HepG2 (cell line): ENCODE data around the gene B3GALNT2. TPM values are rescaled to one million over a fixed set of nuclear protein-coding genes. Genes with fewer than 3 reads are reported as not detected.

Experiments
- ATAC-seq: fragments of 200-7000 bp; cut with Tn5 transposase; 3 replicates; pipeline ENCODE4 v1.9.1; 2020; ENCODE audit warnings: mild to moderate bottlenecking, moderate library complexity
- BruUV-seq: library from RNA; stranded (reverse); fragments of 400-500 nt; replicated peaks from 2 replicates; lab custom pipeline; 2021; lab: Mats Ljungman, UMichigan
- CTCF ChIA-PET: fragments of 300-600 bp; formaldehyde crosslinking; extraction: SDS; loops from one replicate; lab custom pipeline; 2021; ENCODE audit warnings: low total read pairs, inconsistent platforms, low intra/inter-chr PET ratio; lab: Yijun Ruan, JAX
- POLR2A ChIA-PET: fragments of 350-600 bp; sonication (Branson Sonifier 250); formaldehyde crosslinking; loops from one replicate; lab custom pipeline; 2020; ENCODE audit warnings: antibody characterized with exemption, inconsistent platforms; lab: Yijun Ruan, JAX
- DNase-seq: peaks from one replicate; pipeline ENCODE4 v3.0.0-alpha.2; 2015; ENCODE audit warnings: low spot score
- FAIRE-seq: peaks from 3 replicates; lab custom pipeline; 2011; peaks lifted over from hg19 to GRCh38; lab: Jason Lieb, UNC
- H2AFZ ChIP-seq: one replicate; pipeline ENCODE4 v1.6.1; 2011; ENCODE audit warnings: low read length, inconsistent platforms
- H3K27ac ChIP-seq: fragments of 300-600 bp; 3 replicates; pipeline ENCODE4 v1.8.0; 2011; ENCODE audit warnings: mixed run types, mild to moderate bottlenecking, mixed read lengths, low read length, inconsistent platforms; ENCODE audit not compliant: insufficient read depth; ENCODE audit errors: extremely low read length
- H3K27me3 ChIP-seq, 2 experiments: fragments of 200-600 bp in 1 of 2; 2 replicates in 1 of 2; 3 replicates in 1 of 2; pipeline versions ENCODE4 v1.6.0 to v1.8.0; 2011; ENCODE audit warnings: low read length in 2 of 2, mild to moderate bottlenecking in 2 of 2, moderate library complexity in 2 of 2, inconsistent platforms in 1 of 2; ENCODE audit not compliant: insufficient read depth in 2 of 2, control insufficient read depth in 1 of 2
- H3K36me3 ChIP-seq, 2 experiments: fragments of 200-600 bp in 1 of 2; replicated peaks in 1 of 2; 2 replicates in 1 of 2; 3 replicates in 1 of 2; pipeline versions ENCODE4 v1.5.1 to v1.8.0; 2011; ENCODE audit warnings: low read length in 2 of 2, inconsistent platforms in 1 of 2; ENCODE audit not compliant: insufficient read depth in 2 of 2, control insufficient read depth in 1 of 2
- H3K4me1 ChIP-seq: 2 replicates; pipeline ENCODE4 v1.5.1; 2012; ENCODE audit warnings: low read length, inconsistent platforms; ENCODE audit not compliant: insufficient read depth
- H3K4me2 ChIP-seq: 2 replicates; pipeline ENCODE4 v1.6.0; 2011; ENCODE audit warnings: low read depth, low read length, inconsistent platforms
- H3K4me3 ChIP-seq, 3 experiments: fragments of 200-600 bp in 1 of 3; sonication (generic), shearing (Covaris generic) in 1 of 3; replicated peaks in 1 of 3; 2 replicates each; pipeline ENCODE4 v1.5.1; 2011 to 2016; ENCODE audit warnings: low read length in 3 of 3, inconsistent platforms in 2 of 3, low read depth in 2 of 3, mild to moderate bottlenecking in 2 of 3, control low read depth in 1 of 3, mixed read lengths in 1 of 3; ENCODE audit not compliant: insufficient read depth in 1 of 3
- H3K79me2 ChIP-seq: one replicate; pipeline ENCODE4 v1.6.1; 2011; ENCODE audit warnings: low read length, inconsistent platforms; ENCODE audit not compliant: insufficient read depth
- H3K9ac ChIP-seq: 2 replicates; pipeline ENCODE4 v1.6.0; 2011; ENCODE audit warnings: mild to moderate bottlenecking, low read depth, low read length, inconsistent platforms; ENCODE audit not compliant: insufficient read depth
- H3K9me3 ChIP-seq: 2 replicates; pipeline ENCODE4 v1.5.1; 2012; ENCODE audit warnings: mild to moderate bottlenecking, low read length
- H4K20me1 ChIP-seq: 2 replicates; pipeline ENCODE4 v1.6.0; 2011; ENCODE audit warnings: inconsistent platforms, mild to moderate bottlenecking, low read length, moderate library complexity; ENCODE audit not compliant: insufficient read depth
- AKAP8 ChIP-seq: sonication (generic); formaldehyde crosslinking; IDR thresholded peaks from 2 replicates; pipeline ENCODE4 v1.5.1; 2020; ENCODE audit warnings: mild to moderate bottlenecking, missing genetic modification reagents
- MAZ ChIP-seq, 2 experiments: sonication (generic) in 1 of 2; formaldehyde crosslinking in 1 of 2; IDR thresholded peaks; 2 replicates each; pipeline versions ENCODE4 v1.5.0 to v1.6.1; 2012 to 2020; ENCODE audit warnings: low read depth in 2 of 2, mild to moderate bottlenecking in 2 of 2, borderline replicate concordance in 1 of 2, improper control_type of control experiment in 1 of 2, low read length in 1 of 2, missing genetic modification reagents in 1 of 2, moderate library complexity in 1 of 2
- MLLT10 ChIP-seq: sonication (generic); formaldehyde crosslinking; IDR thresholded peaks from 2 replicates; pipeline ENCODE4 v1.4.0; 2020; ENCODE audit warnings: missing genetic modification reagents
- PAF1 ChIP-seq: IDR thresholded peaks from 2 replicates; pipeline ENCODE4 v1.6.1; 2016; ENCODE audit warnings: missing genetic modification reagents, missing compliant biosample characterization
- ZNF343 ChIP-seq: sonication (generic); formaldehyde crosslinking; IDR thresholded peaks from 2 replicates; pipeline ENCODE4 v1.4.0; 2020; ENCODE audit warnings: mild to moderate bottlenecking, missing genetic modification reagents
- ZNF468 ChIP-seq: sonication (generic); formaldehyde crosslinking; IDR thresholded peaks from 2 replicates; pipeline ENCODE4 v1.8.0; 2022; ENCODE audit warnings: mild to moderate bottlenecking, moderate library complexity, missing genetic modification reagents
- ZNF709 ChIP-seq: sonication (generic); formaldehyde crosslinking; IDR thresholded peaks from 2 replicates; pipeline ENCODE4 v1.5.0; 2020; ENCODE audit warnings: mild to moderate bottlenecking, missing genetic modification reagents
- WGBS: methylation state at CpG from one replicate; pipeline ENCODE4 v1.1.6; 2017; ENCODE audit warnings: low lambda C conversion rate; 5-methylcytosine and 5-hydroxymethylcytosine counted together
- in situ Hi-C: cut with HindIII; loops from 2 replicates; pipeline ENCODE4 v1.10.0; 2017; ENCODE audit warnings: low pct_unique_long_range_greater_than_20kb; ENCODE audit not compliant: extremely low pct_ligation_motif_present
- intact Hi-C: fragments of 100-400 bp; cut with micrococcal nuclease; formaldehyde crosslinking; loops from one replicate; pipeline ENCODE4 v1.10.0; 2022; ENCODE audit not compliant: unreplicated experiment
- polyA plus RNA-seq, 8 experiments: library from polyadenylated mRNA; depleted of rRNA in 3 of 8; stranded (reverse) in 7 of 8; unstranded in 1 of 8; fragments of >200 nt; fragmentation: Illumina TruSeq in 4 of 8; extraction: Trizol in 4 of 8; gene quantifications; 2 replicates each; pipeline versions ENCODE4 v1.2.1 to v1.2.3, GENCODE V29; 2011 to 2016; ENCODE audit warnings: low read depth in 4 of 8, missing spikeins in 1 of 8, mixed read lengths in 1 of 8; ENCODE audit not compliant: insufficient read depth in 1 of 8
- total RNA-seq, 5 experiments: library from RNA; depleted of rRNA; stranded (reverse); fragments of >200 nt; fragmentation: Illumina TruSeq; extraction: Trizol; gene quantifications; 2 replicates each; pipeline ENCODE4 v1.2.3, GENCODE V29; 2016; ENCODE audit warnings: low read depth in 1 of 5
- TF ChIP-seq, protein P1 (sequence below): sonication (generic); formaldehyde crosslinking; IDR thresholded peaks from 2 replicates; pipeline ENCODE4 v1.9.0; 2021; ENCODE audit warnings: missing genetic modification reagents, mild to moderate bottlenecking, borderline replicate concordance
- TF ChIP-seq, protein P2 (sequence below): sonication (generic); formaldehyde crosslinking; IDR thresholded peaks from 2 replicates; pipeline ENCODE4 v1.4.0; 2020; ENCODE audit warnings: mild to moderate bottlenecking, missing genetic modification reagents
- TF ChIP-seq, protein P3 (sequence below): sonication (generic); formaldehyde crosslinking; IDR thresholded peaks from 2 replicates; pipeline ENCODE4 v1.4.0; 2020; ENCODE audit warnings: missing genetic modification reagents; ENCODE audit errors: not compliant biosample characterization
- TF ChIP-seq, protein P4 (sequence below): sonication (generic); formaldehyde crosslinking; IDR thresholded peaks from 2 replicates; pipeline ENCODE4 v1.5.0; 2020; ENCODE audit warnings: mild to moderate bottlenecking, low read depth, missing genetic modification reagents, borderline replicate concordance

B3GALNT2 gene
- total and polyA plus RNA-seq, 2 of the 13 experiments (the other 11 are each of a cell fraction or from before 2014, with no cell fraction given) = 16.5 to 28.9 TPM

DNA sequence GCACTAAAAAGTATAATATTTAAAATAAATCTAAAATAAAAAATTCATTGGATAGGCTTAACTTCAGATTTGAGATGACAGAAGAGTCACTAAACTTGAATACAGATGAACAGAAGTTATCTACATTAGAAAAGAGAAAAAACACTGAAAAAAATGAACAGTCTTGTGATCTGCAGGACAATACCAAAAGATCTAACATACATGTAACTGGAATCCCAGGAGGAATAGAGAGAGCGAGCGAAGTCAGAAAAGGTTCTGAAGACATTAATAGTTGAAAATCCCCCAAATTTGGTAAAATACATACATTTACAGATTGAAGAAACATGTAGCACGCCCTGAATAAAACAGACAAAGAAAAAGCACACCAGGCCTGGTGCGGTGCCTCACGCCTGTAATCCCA lies 21.2 kb downstream of the B3GALNT2 start:
- H4K20me1 ChIP-seq = no peaks in the 10 kb centered on the region
- in situ Hi-C loops (no loop called here), intact Hi-C loops (no loop called here)
- no peak overlapping the region for H3K9ac ChIP-seq
- FAIRE-seq (no peak), ATAC-seq (no peak), DNase-seq (no peak)
- no peaks in the 10 kb centered on the region for H3K79me2 ChIP-seq
- no peak overlapping the region for H2AFZ ChIP-seq
- H3K27ac ChIP-seq = no peak overlapping the region
- 98% methylated on average over 5 of the region's 5 CpGs for WGBS
- TF ChIP-seq MAZ (IDR thresholded peaks at IDR 0.05; ENCODE audit: borderline replicate concordance, low read depth, low read length) (no peak), MAZ (CRISPR knock-in tag; IDR thresholded peaks at IDR 0.05; ENCODE audit: low read depth) (no peak), ZNF468 (no peak), PAF1 (CRISPR knock-in tag) (no peak), ZNF343 (no peak), ZNF709 (CRISPR knock-in tag) (no peak), AKAP8 (no peak), MLLT10 (CRISPR knock-in tag) (no peak)
- TF ChIP-seq, protein P1, sequence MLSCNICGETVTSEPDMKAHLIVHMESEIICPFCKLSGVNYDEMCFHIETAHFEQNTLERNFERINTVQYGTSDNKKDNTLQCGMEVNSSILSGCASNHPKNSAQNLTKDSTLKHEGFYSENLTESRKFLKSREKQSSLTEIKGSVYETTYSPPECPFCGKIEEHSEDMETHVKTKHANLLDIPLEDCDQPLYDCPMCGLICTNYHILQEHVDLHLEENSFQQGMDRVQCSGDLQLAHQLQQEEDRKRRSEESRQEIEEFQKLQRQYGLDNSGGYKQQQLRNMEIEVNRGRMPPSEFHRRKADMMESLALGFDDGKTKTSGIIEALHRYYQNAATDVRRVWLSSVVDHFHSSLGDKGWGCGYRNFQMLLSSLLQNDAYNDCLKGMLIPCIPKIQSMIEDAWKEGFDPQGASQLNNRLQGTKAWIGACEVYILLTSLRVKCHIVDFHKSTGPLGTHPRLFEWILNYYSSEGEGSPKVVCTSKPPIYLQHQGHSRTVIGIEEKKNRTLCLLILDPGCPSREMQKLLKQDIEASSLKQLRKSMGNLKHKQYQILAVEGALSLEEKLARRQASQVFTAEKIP = no peak
- TF ChIP-seq, protein P2, sequence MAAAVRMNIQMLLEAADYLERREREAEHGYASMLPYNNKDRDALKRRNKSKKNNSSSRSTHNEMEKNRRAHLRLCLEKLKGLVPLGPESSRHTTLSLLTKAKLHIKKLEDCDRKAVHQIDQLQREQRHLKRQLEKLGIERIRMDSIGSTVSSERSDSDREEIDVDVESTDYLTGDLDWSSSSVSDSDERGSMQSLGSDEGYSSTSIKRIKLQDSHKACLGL (CRISPR knock-in tag) = no peak
- TF ChIP-seq, protein P3, sequence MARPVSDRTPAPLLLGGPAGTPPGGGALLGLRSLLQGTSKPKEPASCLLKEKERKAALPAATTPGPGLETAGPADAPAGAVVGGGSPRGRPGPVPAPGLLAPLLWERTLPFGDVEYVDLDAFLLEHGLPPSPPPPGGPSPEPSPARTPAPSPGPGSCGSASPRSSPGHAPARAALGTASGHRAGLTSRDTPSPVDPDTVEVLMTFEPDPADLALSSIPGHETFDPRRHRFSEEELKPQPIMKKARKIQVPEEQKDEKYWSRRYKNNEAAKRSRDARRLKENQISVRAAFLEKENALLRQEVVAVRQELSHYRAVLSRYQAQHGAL (CRISPR knock-in tag) = no peak
- TF ChIP-seq, protein P4, sequence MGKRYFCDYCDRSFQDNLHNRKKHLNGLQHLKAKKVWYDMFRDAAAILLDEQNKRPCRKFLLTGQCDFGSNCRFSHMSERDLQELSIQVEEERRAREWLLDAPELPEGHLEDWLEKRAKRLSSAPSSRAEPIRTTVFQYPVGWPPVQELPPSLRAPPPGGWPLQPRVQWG (CRISPR knock-in tag) = no peak
- H3K9me3 ChIP-seq = no peaks in the 10 kb centered on the region
- H3K27me3 ChIP-seq = no peaks in the 10 kb centered on the region
- H3K4me2 ChIP-seq = no peak overlapping the region
- peaks cover 13 to 71% of the 10 kb centered on the region in 2 experiments for H3K36me3 ChIP-seq
- CTCF ChIA-PET = no interaction called here
- POLR2A ChIA-PET = no interaction called here
- no peaks in the 10 kb centered on the region for H3K4me1 ChIP-seq
- BruUV-seq = no TSS peak
- H3K4me3 ChIP-seq = no peak overlapping the region
